Measurements from ENCODE around the gene FAM43B.

GRCh38 chr1:20602851-20603450 is 50.6 kb downstream of the FAM43B start:
- TF ChIP-seq CTCF (IDR thresholded peaks at IDR 0.05; ENCODE audit: borderline replicate concordance, extremely low read depth, low read length, poor library complexity, severe bottlenecking) (no peak), EZH2 (IDR thresholded peaks at IDR 0.05; ENCODE audit: borderline replicate concordance, low read depth, low read length, severe bottlenecking) (no peak)
